Kidney glomerular epithelial cell (primary cell): ENCODE measurements around the gene PTPN7.

Source experiments
- DNase-seq: peaks from one replicate; lab custom pipeline; 2025; lab: John Stamatoyannopoulos, UW

PTPN7 gene

DNA sequence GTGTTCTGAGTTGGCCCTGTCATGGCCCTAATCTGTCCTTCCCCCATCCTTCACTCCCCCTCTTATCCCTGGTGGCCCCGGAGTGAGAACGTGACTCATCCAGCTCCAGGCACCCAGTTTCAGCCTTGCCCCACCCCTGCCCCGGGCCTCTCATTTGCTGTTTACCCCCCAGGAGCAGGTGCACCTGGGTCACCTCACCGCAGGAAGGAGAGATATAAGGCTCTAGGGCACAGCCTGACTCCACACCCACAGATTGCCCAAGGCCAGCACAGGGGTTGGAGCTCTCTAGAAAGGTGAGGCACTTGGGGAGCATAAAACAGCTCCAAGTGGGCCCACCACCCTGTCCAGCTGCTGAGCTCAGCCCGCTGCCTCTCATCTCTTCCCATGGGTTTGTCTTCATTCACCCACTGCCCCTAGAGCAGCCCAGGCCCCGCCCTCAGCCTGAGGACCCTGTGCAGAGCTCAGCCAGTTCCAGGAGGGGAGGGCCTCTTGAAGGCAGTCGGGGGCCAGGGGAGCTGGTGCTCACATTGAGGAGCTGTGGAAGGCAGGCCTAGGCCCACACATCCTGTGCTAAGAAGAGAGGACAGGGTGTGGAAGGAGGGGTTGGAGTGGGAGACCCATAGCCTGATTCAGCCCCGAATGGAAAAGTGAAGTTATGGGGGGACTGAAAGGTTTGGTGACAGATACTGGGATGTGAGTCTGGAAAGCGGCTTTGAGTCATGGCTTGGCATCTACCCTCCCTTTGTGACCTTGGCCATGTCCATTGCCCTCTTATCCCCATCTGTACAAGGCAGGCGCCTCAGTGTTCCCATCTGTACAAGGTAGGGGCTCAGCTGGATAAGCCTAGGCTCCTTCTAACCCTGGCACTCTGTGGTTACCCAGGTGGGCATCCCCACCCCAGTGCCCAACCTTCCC, 53.8 kb downstream of the PTPN7 start:
- DNase-seq: no peak

DNA sequence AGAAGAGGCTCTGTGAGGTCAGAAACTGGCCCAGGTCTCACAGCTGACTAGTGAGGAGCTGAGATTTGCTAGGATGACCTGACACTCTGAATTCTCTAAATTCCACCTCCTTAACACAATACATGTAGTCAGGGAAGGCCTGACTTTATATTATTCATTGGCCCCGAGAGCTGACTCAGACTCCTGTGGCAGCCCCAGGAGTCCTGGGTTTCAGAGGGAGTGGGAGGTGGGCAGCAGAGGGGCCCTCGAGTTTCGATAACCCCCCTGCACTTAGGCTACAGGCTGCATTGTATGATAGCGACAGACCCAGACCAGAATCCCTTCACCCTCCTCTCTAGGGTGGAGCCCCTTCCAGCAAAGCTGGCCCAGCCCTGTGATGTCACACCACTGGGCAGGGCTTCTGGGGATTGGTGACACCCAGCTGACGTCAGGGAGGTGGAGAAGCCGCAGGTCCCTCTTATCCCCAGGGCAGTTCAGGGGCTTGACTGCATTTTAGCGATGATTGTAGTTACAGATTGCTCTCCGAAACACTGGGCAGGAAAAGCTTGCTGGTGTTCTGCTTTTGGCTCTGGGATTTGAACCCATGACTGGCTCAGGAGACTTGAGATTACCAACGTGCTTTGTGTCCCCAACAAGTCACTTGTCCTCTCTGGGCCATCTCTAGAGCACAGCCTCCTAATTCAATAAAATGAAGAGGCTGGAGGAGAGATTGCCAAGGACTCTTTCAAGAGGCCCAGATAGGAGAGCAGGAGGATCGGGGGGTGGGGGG, 54.6 kb downstream of the PTPN7 start:
- peak; percentile 99 for DNase-seq

DNA sequence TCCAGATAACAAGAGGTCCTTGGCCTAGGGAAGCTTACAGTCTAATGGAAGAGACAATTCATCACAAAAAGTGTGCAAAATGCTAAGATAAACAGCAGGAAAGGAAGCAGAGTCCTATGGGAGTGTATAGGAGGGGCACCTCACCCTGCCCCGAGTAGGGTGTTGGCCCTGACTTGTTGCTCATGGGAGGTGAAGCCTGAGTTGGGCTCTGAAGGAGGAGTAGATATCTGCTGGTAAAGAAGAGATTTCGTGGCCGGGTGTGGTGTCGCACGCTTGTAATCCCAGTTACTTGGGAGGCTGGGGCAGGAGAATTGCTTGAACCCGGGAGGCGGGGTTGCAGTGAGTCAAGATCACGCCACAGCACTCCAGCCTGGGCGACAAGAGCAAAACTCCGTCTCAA, 56.3 kb downstream of the PTPN7 start:
- no peak for DNase-seq

DNA sequence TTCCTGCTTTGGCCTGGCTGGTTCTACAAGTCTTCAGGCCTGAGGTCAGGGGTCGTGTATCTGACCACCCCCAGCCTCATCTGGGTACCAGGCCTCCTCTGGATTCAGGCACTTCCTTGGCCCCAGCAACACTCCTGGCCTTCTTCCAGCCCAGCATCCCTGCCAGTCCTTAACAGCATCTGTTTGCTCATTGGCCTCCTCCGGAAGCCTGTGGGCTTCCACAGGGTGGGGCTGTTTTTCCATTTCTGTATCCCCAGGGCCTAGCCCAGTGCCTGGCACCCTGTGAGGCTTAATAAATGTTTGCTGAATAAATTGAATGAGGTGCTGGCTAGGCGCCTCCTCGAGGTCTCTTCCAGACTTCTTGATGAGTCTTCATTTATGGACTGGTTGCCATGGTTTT, 59.2 kb downstream of the PTPN7 start:
- no peak for DNase-seq
